HG03097 (cell line): ENCODE results near the gene SPG21.
A peak's percentile ranks its signal among the peaks of the same experiment; 100 is the strongest.
"Not testable (repeated sequence)": the region's sequence is repeated elsewhere in the genome, so short reads cannot be mapped to it uniquely, and the experiment has no call there.

ENCODE experiments used
- ATAC-seq: cut with Tn5 transposase; IDR thresholded peaks from one replicate; pipeline ENCODE4 v1.9.1; 2021; ENCODE audit not compliant: unreplicated experiment, low FRiP score

SPG21 gene, protein sequence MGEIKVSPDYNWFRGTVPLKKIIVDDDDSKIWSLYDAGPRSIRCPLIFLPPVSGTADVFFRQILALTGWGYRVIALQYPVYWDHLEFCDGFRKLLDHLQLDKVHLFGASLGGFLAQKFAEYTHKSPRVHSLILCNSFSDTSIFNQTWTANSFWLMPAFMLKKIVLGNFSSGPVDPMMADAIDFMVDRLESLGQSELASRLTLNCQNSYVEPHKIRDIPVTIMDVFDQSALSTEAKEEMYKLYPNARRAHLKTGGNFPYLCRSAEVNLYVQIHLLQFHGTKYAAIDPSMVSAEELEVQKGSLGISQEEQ

DNA sequence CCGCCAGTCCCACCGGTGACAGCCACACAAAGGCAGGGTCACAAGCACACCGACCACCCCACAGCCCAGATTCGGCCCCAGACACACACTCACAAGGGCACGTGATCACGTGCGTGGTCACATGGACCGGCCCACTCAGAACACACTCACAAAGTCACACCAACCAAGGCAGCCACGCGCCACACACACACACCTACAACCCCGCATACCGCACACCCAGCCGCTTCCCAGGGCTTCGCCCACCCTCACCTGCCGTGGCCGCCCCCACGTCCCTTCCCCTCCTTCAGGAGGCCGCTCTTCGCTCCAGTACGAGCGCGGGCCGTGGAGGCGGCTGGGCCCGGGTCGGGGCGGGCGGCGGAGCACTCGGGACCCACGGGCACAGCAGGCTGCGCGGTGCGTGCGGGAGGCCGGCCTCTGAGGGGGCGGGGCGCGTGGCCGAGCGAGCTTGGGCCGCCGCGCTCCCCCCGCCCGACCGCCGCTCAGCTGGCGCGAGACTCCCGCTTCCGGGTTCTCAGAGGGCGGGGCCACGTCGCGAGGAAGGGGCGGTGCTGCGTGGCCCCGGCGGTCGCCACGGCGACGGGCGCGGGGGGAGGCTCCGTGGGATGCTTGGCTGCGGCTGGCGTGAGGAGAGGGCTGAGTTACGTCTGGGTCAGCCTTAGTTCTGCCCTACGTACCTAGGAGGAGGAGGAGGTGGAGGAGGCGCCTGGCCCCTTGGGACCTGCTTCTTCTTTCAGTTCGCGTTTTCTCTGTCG is at the start of gene SPG21:
SPG21 (minus strand) TSS at position 499 of the 752 bp plus-strand sequence. CDS start 6,345 bp downstream, outside the sequence.
- peak; percentile 93 for ATAC-seq

DNA sequence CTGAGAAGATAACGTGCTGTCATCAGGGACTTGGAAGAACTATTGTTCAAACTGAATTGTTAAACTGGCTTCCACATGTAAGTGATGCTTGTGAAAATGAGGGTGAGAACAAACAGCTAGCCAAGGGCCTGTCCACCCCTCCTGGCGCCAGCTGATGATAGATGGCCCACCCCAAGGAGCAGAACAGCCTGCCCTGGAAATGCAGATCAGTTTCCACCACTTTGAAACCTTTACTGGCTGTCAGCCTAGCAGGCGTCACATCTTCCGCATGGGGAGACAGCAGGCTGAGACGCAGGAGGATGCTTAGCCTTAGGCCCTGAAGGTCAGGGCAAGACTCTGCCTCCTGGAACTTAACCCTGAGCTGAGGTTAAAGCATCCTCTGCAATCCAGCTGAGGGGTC is 49.1 kb upstream of the SPG21 start:
- ATAC-seq, result no peak

DNA sequence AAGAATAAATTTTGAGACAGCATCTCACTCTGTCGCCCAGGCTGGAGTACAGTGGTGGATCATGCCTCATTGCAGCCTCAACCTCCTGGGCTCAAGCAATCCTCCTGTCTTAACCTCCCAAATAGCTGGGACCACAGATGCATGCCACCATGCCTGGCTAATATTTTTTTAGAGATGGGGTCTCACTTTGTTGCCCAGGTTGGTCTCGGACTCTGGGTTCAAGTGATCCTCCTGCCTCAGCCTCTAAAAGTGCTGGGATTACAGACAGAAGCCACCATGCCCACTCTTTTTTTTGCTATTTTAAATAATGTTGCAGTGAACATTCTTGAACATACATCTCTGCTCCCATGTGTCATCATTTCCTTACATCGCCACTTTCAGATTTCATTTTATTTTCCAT is 48.7 kb upstream of the SPG21 start:
- no peak for ATAC-seq

DNA sequence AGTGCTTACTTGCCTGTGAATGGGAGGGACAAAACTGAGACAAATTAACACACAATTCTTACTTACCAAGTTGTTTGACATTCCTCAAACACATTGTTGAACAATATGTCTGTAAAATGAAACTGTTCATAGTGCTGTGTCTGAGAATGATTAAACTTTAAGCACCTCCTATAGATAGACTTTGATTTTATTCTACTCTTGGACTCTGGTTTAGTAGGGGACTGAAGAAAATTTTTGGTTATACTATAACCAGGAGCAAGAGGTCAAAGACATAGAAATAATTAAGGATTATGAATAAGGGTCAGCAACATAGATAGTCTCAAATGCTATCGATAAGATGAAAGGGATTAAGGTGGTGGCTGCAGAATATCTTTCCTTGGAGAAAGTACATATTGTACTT is 47.6 kb upstream of the SPG21 start:
- no peak for ATAC-seq

DNA sequence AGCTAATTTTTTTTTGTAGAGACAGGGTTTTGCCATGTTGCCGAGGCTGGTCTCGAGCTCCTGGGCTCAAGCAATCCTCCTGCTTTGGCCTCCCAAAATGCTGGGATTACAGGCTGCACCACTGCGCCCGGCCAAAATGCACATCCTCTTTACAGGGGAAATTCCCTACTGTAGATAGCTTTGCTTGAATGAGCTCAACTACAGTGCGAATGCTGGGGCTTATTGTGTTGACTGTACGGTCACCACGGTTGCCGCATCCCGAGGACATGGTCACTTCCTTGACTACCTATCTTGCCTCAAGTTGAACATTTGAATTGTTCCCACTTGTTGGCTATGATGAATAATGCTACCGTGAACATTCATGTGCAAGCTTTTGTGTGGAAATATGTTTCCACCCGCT is 45.0 kb upstream of the SPG21 start:
- no peak for ATAC-seq

DNA sequence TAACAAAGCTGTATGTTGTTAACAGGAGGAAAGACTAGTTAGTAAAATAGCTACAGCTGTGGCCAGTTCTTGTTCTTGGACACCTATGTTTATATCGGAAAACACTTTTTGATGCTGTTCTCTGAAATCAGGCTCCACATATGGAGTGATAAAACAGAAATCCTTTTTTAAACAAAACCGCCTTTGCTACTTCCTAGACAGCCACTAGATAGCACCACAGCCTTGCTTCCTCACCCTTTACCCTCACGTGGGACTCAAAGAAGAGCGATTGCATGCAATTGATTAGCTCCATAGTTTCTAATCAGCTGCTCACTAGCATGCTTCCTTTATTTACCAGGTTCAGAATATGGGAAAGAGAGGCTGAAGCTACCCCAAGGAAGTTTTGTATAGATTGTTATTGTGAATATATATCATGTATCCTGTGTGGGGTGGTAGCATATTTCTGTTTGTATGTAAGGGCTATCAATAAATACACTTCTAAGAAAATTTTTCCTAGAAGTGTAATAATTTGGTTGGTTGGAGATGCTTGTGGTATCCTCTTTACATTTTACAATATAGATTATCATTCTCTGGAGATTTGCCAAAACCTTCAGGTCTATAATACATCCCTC is 44.0 kb upstream of the SPG21 start:
- no peak for ATAC-seq

DNA sequence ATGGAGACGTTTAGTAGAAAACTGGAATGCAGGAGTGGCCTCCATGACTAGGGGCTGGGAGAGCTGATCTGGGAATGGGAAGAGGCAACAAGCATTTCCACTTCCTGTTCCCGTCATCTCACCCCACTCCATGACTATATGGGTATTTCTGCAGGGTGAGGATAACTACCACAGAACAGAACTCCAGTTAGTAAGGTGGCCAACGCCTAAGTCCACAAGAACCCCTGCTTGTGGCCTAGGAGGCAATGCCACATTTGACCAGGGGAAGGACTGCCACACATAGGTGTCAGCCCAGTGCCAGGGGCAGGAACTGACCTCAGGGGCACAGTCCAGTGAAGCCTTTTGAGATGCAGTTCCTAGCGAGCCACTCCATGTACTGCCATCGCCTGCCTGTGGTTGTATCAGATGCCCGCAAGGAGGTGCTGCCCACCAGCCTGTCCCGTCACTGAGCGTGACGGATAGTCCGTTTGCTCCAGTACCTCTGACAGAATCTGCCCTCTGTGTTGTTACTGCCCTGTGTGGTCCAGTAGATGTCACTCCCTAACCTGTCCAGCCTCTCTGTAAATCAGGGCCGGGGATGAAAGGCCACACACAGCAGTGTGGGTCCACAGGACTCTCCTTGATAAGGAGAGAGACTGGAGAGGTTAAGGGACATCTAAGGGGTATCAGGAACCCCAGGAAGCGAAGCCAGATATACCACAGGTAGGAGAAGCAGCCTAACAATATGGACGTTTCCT is 43.3 kb upstream of the SPG21 start:
- no peak for ATAC-seq

DNA sequence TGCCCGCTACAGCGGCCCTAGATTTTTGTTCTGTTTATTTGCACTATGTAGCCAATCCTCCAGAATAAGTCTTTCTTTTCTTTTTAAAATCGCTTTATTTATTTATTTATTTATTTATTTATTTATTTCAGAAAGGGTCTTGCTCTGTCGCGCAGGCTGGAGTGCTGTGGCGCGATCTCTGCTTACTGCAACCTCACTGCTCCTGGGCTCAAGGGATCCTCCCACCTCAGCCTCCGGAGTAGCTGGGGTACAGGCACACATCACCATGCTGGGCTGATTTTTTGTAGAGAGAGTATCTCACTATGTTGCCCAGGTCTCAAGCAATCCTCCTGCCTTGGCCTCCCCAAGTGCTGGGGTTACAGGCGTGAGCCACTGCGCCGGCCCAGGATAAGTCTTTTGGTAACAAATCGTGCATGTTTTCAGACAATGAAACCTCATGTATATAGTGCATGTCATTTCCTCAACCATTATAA is 40.1 kb upstream of the SPG21 start:
- no peak for ATAC-seq

DNA sequence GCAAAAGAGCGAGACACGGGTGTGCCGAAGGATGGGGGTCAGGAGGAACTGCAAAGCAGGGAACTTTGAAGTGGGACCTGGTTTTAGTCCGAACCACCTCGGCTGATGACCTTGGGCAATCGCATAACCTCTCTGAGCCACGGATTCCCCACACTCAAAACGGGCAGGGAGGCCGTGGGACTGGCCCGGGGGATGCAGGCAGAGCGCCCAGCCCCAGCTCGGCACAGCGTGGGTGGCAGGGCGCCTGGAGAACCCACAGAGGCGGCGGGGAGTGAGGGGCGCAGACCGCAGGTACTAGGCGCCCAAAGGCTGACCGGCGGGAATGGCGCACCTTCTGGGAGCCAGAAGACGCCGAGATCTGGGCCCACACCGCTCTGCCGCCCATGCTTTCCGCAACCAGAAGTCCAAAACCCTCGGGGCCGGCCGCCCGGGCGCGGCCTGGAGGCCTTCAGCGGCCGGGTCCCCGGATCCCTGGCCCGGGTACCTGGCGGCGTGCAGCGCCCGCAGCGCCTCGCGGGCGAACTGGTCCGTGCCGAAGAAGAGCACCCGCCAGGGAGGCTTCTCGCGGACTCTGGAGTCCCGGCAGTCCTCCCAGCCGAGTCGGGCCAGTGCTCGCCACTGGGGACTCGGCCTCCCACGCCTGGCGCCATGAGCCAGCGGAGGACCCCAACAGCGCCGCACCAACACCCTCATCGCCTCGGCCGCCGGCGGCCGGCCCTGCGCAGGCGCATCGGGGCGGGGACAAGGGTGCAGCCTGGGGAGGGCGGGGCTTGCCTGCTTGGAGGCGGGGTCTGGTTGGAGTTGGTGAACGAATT is 39.4 kb upstream of the SPG21 start, which contains the start of gene MTFMT:
MTFMT (minus strand) TSS at position 719 of the 815 bp plus-strand sequence; CDS start at position 693, 26 bp downstream.
- ATAC-seq, result no peak

DNA sequence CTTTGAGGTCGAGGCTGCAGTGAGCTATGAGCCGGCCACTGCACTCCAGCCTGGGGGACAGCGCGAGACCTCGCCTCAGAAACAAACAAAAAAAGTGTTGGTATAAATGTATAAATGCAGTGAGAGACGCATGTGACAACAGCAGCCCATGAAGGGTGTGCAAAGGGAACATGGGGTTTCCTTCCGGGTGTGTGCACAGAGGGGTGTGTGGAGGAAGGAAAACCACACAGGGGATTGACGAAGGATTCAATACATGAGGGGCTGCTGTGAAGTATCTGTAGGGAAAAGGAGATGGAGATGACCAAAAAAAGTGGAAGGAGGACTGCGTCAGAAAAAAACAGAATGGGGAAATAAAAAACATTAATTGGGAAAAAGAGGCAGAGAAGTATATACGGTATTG is 38.6 kb upstream of the SPG21 start:
- no peak for ATAC-seq

DNA sequence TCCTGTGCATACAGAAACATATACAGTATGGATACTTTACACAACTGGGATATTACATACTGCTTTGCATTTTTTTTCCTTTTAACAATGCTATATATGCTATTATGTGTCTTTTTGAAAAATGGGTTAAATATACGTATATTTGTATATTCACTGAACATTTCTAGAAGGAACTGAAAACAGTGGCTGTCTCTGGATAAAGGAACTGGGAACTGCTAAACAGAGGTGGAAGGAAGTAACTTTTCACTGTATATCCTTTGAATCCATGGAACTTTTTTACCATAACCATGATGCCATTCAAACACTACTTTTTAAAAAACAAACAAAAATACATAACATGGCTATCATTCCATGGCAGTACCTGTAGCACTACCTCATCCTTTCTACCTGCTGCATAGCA is 37.9 kb upstream of the SPG21 start:
- ATAC-seq, result no peak

DNA sequence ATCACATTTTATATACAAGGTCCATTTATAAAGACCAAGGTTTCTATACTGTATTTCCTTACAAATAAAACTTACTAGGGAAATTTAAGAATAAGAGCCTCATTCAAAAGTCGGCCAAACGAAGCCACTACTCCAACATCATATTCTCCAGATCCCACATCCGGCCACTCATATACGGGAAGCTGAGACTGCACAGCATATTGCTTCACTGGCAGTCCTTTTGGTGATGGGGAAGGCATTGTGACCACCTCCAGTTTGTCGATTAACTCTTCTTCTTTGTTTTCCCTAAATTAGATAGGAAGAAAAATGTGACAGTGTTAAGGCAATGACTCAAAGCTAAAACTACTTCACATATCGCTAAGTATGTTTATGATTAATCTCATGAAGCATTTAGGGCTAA is 37.0 kb upstream of the SPG21 start:
- ATAC-seq, result no peak

DNA sequence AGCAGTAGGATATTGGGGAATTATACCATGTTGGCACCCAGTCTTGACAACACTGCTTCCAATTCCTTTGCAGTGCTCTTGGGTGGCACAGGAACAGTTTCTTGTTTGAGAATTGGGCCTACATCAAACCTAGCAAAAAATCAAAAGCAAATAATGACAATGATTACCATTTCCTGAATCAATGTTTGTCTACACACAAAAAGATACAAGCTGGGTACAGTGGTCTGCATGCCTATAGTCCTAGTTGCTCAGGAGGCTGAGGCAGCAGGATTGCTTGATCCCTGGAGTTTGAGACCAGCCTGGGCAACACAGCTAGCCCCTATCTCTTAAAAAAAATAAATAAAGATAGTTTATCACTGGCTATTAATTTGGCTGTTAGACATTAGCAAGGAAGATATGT is 31.8 kb upstream of the SPG21 start:
- ATAC-seq, result no peak

DNA sequence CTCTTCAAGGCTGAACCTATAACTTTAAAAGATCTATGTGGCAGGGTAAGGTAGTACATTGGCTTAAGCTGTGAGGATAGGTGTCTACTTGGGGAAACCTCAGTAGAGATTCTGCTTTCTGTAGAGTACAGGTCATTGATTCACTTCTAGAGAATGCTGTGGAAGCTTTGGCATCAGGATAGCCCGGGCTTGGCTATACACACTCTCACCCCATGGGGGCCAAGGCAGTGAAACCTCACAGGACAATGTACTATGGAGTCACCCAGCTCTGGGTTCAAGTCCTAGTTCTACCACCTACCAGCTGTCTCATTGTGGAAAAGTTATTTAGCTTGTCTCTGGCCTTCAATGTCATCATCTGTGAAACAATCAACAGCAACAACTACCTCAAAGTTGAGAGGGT is 30.7 kb upstream of the SPG21 start:
- ATAC-seq, result no peak

DNA sequence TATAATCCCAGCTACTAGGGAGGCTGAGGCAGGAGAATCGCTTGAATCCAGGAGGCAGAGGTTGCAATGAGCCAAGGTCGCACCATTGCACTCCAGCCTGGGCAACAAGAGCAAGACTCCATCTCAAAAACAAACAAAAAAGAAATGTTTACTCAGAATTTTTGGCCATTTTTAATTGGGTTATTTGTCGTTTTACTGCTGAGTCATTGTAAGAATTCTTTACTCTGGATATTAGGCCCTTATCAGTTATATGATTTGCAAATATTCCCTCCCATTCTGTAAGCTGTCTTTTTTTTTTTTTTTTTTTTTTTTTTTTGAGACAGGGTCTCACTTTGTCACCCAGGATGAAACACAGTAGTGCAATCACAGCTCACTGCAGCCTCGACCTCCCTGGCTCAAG is 21.5 kb upstream of the SPG21 start:
- not testable (repeated sequence) for ATAC-seq

DNA sequence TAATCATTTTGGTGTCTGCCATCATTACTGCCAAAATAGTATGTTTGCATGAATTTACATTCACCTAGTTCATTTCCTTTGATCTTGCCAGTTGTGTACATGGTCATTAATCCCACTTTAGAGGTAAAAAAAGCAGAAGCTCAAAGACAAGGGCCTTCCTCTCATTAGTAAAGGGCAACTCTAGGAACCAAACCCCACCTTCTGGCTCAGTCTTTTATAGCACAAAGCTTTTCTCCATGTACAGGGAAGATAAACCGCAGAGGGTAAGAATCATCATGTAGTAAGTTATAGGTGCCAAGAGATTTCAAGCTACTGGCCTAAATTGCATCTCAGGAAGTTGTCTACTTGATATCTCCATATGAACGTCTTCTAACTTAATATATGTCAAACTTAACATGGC is 19.3 kb upstream of the SPG21 start:
- no peak for ATAC-seq

DNA sequence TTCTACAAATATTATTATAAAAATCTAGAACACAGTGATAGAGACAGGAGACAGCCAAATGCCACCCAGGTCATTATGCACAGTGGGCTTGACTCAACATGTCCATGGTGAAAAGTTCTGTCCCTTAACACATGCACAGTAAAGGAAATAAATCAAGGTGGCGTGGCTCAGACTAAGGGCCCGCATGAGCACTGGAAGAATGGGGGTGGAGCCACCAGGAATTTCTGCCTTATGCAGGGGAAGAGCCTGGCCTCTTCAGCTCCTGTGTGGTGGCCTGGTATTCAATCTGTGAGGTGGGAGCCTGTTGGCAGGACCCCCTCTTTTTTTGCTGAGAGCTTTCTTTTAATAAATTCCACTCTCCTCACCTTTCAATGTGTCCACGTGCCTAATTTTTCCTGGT is 17.2 kb upstream of the SPG21 start:
- no peak for ATAC-seq

DNA sequence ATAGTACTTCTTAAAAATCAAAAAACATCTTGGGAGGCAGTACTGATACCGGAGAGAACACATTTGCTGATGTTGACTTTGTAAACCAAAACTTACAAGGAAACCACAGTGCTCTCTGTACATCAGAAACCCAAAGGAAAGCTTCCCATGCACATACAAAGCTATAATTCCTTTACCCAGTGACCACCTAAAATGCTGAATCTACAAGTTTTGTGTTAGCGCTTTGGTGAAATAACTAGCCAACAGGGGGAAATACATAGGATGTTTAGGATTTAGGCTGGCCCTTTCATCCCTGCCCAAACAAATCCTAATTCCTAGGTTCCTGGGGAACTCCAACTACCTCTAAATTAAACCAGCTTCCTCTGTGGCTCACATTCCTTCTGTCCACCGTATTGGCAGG is 15.3 kb upstream of the SPG21 start:
- ATAC-seq, result no peak

DNA sequence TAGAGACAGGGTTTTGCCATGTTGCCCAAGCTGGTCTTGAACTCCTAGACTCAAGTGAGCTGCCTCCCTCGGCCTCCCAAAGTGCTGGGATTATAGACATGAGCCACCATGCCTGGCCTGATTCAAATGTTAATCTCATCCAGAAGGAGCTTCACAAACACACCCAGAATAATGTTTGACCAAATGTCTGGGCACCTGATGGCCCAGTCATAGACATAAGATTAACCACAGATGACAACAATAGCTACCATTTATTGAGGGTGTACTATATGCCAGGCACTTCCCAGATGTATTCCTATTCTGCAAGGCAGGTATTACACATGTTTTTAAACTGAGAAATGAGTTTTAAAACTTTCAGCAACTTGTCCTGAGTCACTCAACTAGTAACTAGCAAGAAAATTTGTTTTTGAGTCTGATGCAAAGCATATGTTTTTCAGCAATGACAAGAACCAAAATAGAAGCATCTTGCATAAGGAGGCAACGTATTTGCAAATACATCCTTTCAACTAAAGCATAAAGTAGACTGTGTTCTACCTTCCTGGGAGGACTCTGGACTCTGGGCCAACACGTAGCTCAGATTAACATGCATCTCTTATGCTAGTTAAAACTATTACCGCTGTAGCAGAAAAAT is 8.1 kb upstream of the SPG21 start:
- no peak for ATAC-seq

DNA sequence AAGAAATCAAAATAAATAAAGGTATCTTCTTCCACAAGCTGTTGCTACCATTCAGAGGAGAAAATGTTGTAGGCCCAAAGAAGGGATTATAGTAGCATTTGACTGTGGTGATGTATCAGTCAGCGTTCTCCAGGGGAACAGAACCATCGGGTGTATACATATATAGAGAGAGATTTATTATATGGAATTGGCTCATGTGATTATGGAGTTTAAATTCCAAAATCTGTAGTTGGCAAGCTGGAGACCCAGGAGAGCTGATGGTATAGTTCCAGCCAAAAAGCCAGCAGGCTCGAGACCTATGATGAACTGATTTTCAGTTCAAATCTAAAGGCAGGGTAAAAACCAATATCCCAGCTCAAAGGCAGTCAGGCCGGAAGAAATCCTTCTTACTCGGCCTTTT is 7.4 kb upstream of the SPG21 start:
- ATAC-seq, result no peak
